Measurements from ENCODE around the gene EXD3.
"Not testable (repeated sequence)": the region's sequence is repeated elsewhere in the genome, so short reads cannot be mapped to it uniquely, and the experiment has no call there.

Gene EXD3

GRCh38 chr9:137387114-137387890 is 35.7 kb downstream of the EXD3 start:
- DNase-seq (ENCODE audit: low read depth) = no peak
- no peak for TF ChIP-seq CTCF (IDR thresholded peaks at IDR 0.05; ENCODE audit: control insufficient read depth, extremely low read depth, insufficient read depth)
- no peak overlapping the region for H3K4me3 ChIP-seq (ENCODE audit: low read depth, low read length)

- DNase-seq (ENCODE audit: low read depth); H3K4me3 ChIP-seq (ENCODE audit: low read depth, low read length): not testable (repeated sequence)
Observed at GRCh38 chr9:137386507-137387113, 36.4 kb downstream of the EXD3 start.

DNA sequence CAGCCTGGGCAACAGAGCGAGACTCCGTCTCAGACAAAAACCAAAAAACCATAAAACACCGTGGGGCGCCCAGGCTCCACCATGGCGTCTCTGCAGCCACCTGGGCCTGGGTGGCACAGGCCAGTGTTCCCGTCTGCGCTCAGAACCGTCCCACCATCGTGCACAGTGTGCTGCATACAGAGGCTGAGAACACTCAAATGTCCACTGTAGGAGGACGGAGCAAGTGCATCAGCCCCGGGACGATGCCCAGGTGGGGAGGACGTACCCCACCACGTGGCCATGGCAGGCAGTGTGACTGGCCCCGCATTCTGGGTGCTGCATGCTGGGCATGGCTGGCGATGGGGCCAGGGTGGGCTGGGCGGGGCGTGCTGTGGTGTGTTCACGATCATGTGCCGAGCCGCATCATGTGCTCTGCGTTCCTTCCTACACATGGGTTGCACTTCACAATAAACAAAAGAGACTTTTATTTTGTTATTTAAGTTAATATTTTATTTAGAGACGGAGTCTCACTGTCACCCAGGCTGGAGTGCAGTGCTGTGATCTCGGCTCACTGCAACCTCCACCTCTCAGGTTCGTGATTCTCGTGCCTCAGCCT is 37.8 kb downstream of the EXD3 start:
- no peak overlapping the region for H3K4me3 ChIP-seq (ENCODE audit: low read depth, low read length)
- TF ChIP-seq CTCF (IDR thresholded peaks at IDR 0.05; ENCODE audit: control insufficient read depth, extremely low read depth, insufficient read depth) = no peak
- no peak for DNase-seq (ENCODE audit: low read depth)

DNA sequence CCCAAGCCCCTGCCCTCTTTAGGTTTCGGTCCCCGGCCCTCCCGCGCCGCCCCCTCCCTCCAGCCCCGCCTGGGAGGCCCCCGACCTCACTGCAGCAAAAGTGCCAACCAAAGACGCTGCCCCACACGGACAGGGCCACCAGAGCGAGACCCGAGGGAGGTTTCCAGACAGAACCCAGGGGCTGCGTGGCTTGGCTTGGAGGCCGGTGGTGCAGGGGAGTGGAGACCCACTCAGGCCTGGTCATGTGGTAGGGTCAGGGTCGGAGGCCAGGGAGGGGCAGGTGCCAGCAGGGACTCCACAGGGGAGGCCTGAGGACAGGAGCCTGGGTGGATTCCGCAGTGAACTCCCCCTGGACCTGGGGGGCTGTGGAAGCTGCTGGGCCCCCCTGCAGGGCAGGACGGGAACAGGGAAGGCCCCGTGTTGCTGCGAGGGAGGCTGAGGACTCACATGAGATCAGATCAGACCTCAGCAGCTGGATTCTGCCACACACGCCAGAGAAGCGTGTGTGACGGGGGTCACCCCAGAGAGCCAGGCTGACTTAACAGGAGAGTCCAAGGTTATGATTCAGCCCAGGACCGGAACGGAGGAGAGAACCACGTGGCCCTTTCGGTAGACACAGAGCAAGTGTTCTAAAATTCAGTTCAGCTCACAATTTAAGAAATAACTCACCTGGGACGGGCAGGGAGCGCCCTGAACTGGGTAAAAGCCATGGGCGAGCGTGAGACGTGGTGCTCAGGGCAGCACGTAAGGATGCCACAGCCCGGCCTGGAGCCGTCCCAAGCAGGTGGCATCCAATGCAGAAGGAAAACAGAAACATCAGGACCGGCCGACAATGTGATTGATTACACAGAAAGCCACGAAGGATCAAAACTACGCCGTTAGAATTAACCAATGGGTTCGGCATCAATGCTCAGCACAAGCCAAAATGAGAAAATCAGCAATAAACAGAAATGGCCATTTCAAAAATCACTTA is 38.9 kb downstream of the EXD3 start:
- DNase-seq (ENCODE audit: low read depth) = no peak
- H3K4me3 ChIP-seq (ENCODE audit: low read depth, low read length) = no peak overlapping the region
- no peak for TF ChIP-seq CTCF (IDR thresholded peaks at IDR 0.05; ENCODE audit: control insufficient read depth, extremely low read depth, insufficient read depth)

- TF ChIP-seq CTCF (IDR thresholded peaks at IDR 0.05; ENCODE audit: control insufficient read depth, extremely low read depth, insufficient read depth) = no peak
- no peak for DNase-seq (ENCODE audit: low read depth)
- H3K4me3 ChIP-seq (ENCODE audit: low read depth, low read length) = no peak overlapping the region
Observed at GRCh38 chr9:137383081-137383783, 39.7 kb downstream of the EXD3 start.

GRCh38 chr9:137382444-137383080 is 40.4 kb downstream of the EXD3 start:
- DNase-seq (ENCODE audit: low read depth) = no peak
- no peak for TF ChIP-seq CTCF (IDR thresholded peaks at IDR 0.05; ENCODE audit: control insufficient read depth, extremely low read depth, insufficient read depth)
- no peak overlapping the region for H3K4me3 ChIP-seq (ENCODE audit: low read depth, low read length)
